ENCODE data around the gene MAPK9. TPM values are rescaled to one million over a fixed set of nuclear protein-coding genes. Genes with fewer than 3 reads are reported as not detected.

The MAPK9 gene
- total RNA-seq, 1 experiment from 2014 or later: 44.1 TPM

GRCh38 chr5:180303226-180304015, 11.5 kb upstream of the MAPK9 start:
- ChIA-PET POLR2A (no interaction called here), CTCF (interaction anchor here (1.2 kb wide), 1 partner anchor 16 kb away, joined by 3 read pairs; no protein-coding TSS in a partner anchor)
- TF ChIP-seq SIN3A (IDR thresholded peaks at IDR 0.05; ENCODE audit: borderline replicate concordance, insufficient read depth, low read depth, low read length) (no peak), REST (IDR thresholded peaks at IDR 0.05; ENCODE audit: insufficient read depth in 1 of 2, low read depth in 2 of 2, low read length in 1 of 2) (no peak), POLR2AphosphoS5 (IDR thresholded peaks at IDR 0.05; ENCODE audit: low read depth, low read length) (no peak)

GRCh38 chr5:180302256-180302655, 10.4 kb upstream of the MAPK9 start:
- DNase-seq (ENCODE audit: low read depth, low spot score): no peak
- CTCF ChIA-PET: interaction anchor here (1.0 kb wide), 1 partner anchor 10 kb away, joined by 8 read pairs; the partner anchor contains the start of gene MAPK9

More at GRCh38 chr5:180303226-180304015, 11.5 kb upstream of the MAPK9 start:
- ATAC-seq (no peak), DNase-seq (ENCODE audit: low read depth, low spot score) (no peak)
- Histone ChIP-seq H3K27ac (ENCODE audit: low read length) (no peak overlapping the region), H3K36me3 (ENCODE audit: control insufficient read depth, insufficient read depth, low read length) (no peaks in the 10 kb centered on the region), H3K9me3 (ENCODE audit: control insufficient read depth, insufficient read depth, low read depth, low read length) (no peaks in the 10 kb centered on the region), H3K4me1 (ENCODE audit: control insufficient read depth, insufficient read depth, low read length) (no peaks in the 10 kb centered on the region), H3K27me3 (ENCODE audit: control insufficient read depth, insufficient read depth, low read length) (no peaks in the 10 kb centered on the region), H3K4me3 (ENCODE audit: low read depth in 2 of 2, low read length in 2 of 2) (no peak overlapping the region)
- no TSS peak for BruUV-seq (replicated peaks)
- in situ Hi-C loops (cut with HindIII; ENCODE audit: low pct_unique_long_range_greater_than_20kb, low sequenced_read_pairs) (no loop called here), intact Hi-C loops (cut with micrococcal nuclease; ENCODE audit: unreplicated experiment) (no loop called here)

More at GRCh38 chr5:180302256-180302655, 10.4 kb upstream of the MAPK9 start:
- POLR2A ChIA-PET: no interaction called here
- H3K4me3 ChIP-seq (ENCODE audit: low read depth in 2 of 2, low read length in 2 of 2): no peak overlapping the region
- ATAC-seq: no peak
- no peak overlapping the region for H3K27ac ChIP-seq (ENCODE audit: low read length)
- H3K4me1 ChIP-seq (ENCODE audit: control insufficient read depth, insufficient read depth, low read length): no peaks in the 10 kb centered on the region
- TF ChIP-seq REST (IDR thresholded peaks at IDR 0.05; ENCODE audit: insufficient read depth in 1 of 2, low read depth in 2 of 2, low read length in 1 of 2): no peak
- intact Hi-C loops (cut with micrococcal nuclease; ENCODE audit: unreplicated experiment): no loop called here
- no peaks in the 10 kb centered on the region for H3K36me3 ChIP-seq (ENCODE audit: control insufficient read depth, insufficient read depth, low read length)
- H3K9me3 ChIP-seq (ENCODE audit: control insufficient read depth, insufficient read depth, low read depth, low read length): no peaks in the 10 kb centered on the region
- in situ Hi-C loops (cut with HindIII; ENCODE audit: low pct_unique_long_range_greater_than_20kb, low sequenced_read_pairs): no loop called here
- BruUV-seq (replicated peaks): no TSS peak
- no peaks in the 10 kb centered on the region for H3K27me3 ChIP-seq (ENCODE audit: control insufficient read depth, insufficient read depth, low read length)

All from Panc1 (cell line).